ENCODE data around the gene LILRB2. TPM values are rescaled to one million over a fixed set of nuclear protein-coding genes. Genes with fewer than 3 reads are reported as not detected.

LILRB2 gene
- polyA plus RNA-seq, 1 experiment = not detected

- POLR2A ChIA-PET = no interaction called here
- CTCF ChIA-PET = interaction anchor here (1.7 kb wide), 1 partner anchor 149 kb away, joined by 4 read pairs; no protein-coding TSS in a partner anchor
- Histone ChIP-seq H3K36me3 (ENCODE audit: control insufficient read depth, insufficient read depth, low read length) (no peaks in the 10 kb centered on the region), H3K4me3 (ENCODE audit: low read depth, low read length) (no peak overlapping the region), H3K27me3 (ENCODE audit: control insufficient read depth, insufficient read depth, low read length) (peaks cover 2% of the 10 kb centered on the region; the same call in 1 of the 2 replicates)
- no peak for DNase-seq (ENCODE audit: low read depth)
- TF ChIP-seq, protein P1, sequence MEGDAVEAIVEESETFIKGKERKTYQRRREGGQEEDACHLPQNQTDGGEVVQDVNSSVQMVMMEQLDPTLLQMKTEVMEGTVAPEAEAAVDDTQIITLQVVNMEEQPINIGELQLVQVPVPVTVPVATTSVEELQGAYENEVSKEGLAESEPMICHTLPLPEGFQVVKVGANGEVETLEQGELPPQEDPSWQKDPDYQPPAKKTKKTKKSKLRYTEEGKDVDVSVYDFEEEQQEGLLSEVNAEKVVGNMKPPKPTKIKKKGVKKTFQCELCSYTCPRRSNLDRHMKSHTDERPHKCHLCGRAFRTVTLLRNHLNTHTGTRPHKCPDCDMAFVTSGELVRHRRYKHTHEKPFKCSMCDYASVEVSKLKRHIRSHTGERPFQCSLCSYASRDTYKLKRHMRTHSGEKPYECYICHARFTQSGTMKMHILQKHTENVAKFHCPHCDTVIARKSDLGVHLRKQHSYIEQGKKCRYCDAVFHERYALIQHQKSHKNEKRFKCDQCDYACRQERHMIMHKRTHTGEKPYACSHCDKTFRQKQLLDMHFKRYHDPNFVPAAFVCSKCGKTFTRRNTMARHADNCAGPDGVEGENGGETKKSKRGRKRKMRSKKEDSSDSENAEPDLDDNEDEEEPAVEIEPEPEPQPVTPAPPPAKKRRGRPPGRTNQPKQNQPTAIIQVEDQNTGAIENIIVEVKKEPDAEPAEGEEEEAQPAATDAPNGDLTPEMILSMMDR (IDR thresholded peaks at IDR 0.05; ENCODE audit: insufficient read depth, low read depth, low read length) = no peak
These were observed 36.4 kb upstream of the LILRB2 start for GRCh38 chr19:54317108-54317964.

DNA sequence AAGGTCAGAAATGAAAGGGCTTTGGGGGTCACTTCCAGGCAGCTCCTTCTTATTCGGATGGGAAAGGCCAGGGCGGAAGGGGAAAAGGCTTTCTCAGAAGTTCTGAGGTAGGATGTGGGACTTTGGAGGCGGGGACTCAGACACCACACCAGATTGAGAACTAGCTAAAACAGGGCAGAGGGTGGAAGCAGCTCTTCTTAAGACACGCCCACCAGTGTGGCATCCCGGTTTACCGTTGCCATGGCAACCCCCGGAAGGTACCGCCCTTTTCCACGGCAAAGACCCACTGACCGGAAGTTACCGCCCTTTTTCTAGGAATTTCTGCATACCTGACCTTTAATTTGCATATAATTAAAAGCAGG is 35.8 kb upstream of the LILRB2 start:
- TF ChIP-seq, protein P1 (IDR thresholded peaks at IDR 0.05; ENCODE audit: insufficient read depth, low read depth, low read length) = no peak
- peaks cover 2% of the 10 kb centered on the region; the same call in 1 of the 2 replicates for H3K27me3 ChIP-seq (ENCODE audit: control insufficient read depth, insufficient read depth, low read length)
- ChIA-PET POLR2A (no interaction called here), CTCF (interaction anchor here (1.7 kb wide), 1 partner anchor 148 kb away, joined by 4 read pairs; no protein-coding TSS in a partner anchor)
- no peak for DNase-seq (ENCODE audit: low read depth)
- H3K4me3 ChIP-seq (ENCODE audit: low read depth, low read length) = no peak overlapping the region
- H3K36me3 ChIP-seq (ENCODE audit: control insufficient read depth, insufficient read depth, low read length) = no peaks in the 10 kb centered on the region

DNA sequence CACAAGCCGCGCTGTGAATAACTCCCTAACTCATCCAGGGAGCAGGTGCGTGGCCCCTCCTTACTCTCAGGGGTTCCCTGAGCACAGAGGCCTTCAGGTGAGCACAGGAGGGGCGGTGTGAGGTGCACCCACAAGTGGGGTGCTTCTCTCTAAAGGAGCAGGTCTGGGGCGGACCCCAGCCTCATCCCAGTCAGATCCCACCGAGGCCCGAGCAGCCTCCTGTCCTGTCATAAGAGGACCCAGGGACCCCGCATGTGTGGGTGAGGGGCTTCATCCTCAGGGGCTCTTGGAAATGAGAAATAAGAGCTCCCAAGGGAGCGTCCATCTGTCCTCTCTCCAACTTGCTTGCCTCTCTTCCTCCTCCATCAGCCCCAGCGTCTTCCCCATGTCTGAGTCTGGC is 35.0 kb upstream of the LILRB2 start:
- H3K36me3 ChIP-seq (ENCODE audit: control insufficient read depth, insufficient read depth, low read length) = no peaks in the 10 kb centered on the region
- ChIA-PET CTCF (no interaction called here), POLR2A (no interaction called here)
- TF ChIP-seq, protein P1 (IDR thresholded peaks at IDR 0.05; ENCODE audit: insufficient read depth, low read depth, low read length) = no peak
- H3K4me3 ChIP-seq (ENCODE audit: low read depth, low read length) = no peak overlapping the region
- DNase-seq (ENCODE audit: low read depth) = no peak
- H3K27me3 ChIP-seq (ENCODE audit: control insufficient read depth, insufficient read depth, low read length) = peaks cover 2% of the 10 kb centered on the region; the same call in 1 of the 2 replicates

DNA sequence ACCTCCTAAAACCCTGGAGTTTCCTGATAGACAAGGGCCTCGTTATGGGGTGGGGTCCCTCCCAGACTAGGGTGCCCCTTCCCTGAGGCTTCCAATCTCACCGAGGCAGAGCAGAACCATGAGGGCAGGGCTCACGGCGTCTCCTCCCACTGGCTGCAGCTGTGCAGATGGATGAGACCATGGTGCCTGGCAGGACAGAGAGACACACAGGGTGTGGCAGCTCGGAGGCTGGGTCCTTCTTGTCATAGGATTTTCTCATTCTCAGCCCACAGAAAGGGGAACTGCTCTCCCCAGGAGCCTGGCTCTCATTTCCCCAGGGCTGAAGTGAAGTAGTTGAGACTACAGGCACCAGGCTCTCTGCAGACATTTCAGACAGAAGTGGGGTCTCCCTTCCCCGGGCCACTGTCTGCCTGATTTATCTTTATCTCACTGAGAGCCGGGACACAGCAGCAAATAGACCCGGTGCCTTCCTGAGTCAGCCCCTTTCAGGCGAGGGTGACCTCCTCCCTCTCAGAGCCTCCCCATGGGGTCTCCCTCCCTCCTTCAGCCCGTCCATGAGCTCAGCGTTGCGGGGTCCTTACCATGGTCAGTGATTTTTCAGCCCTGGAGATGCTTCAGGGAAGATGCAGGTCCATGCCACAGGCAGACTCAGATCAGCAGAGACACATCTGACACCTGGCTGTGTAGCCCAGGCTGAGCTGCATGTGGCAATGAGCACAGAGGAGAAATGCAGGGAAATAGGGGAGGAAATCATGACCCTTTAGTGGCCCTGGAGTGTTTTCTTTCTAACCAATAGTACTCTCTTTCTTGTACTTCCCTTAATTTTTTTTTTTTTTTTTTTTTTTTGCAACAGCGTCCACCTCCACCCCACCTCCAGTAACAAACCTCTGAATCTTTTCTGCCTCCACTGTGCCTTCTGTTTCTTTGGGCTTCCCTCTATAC is 31.8 kb upstream of the LILRB2 start, which contains the start of gene LILRA5:
TSS of gene LILRA5 (minus strand) at position 731 of the 942 bp plus-strand sequence. CDS start at position 584, 147 bp downstream.
- CTCF ChIA-PET = no interaction called here
- TF ChIP-seq, protein P1 (IDR thresholded peaks at IDR 0.05; ENCODE audit: insufficient read depth, low read depth, low read length) = no peak
- Histone ChIP-seq H3K4me3 (ENCODE audit: low read depth, low read length) (no peak within 1 kb of the TSS), H3K27me3 (ENCODE audit: control insufficient read depth, insufficient read depth, low read length) (no peaks in the 10 kb centered on the region), H3K36me3 (ENCODE audit: control insufficient read depth, insufficient read depth, low read length) (no peaks in the 10 kb centered on the region)
- POLR2A ChIA-PET = no interaction called here
- DNase-seq (ENCODE audit: low read depth) = no peak

DNA sequence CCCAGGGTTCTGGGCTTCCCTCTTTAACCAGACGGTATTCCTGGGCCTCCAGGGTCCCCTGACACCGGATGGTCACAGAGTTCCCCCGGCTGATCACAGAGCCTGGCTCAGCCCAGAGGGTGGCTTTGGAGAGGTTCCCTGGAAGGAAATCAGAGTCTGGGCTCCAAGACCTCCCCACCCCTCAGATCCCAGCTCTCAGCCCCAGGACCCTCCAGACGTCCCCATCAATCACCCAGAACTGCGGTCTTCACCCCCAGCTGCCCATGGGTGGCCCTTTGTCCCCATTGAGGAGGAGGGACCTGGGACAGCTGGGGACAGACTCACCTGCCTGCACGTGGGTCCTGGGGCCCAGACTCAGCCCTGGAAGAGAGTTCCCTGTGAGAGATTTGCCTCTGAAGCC is 31.1 kb upstream of the LILRB2 start:
- no peak overlapping the region for H3K4me3 ChIP-seq (ENCODE audit: low read depth, low read length)
- H3K27me3 ChIP-seq (ENCODE audit: control insufficient read depth, insufficient read depth, low read length) = no peaks in the 10 kb centered on the region
- TF ChIP-seq, protein P1 (IDR thresholded peaks at IDR 0.05; ENCODE audit: insufficient read depth, low read depth, low read length) = no peak
- ChIA-PET CTCF (interaction anchor here (2.2 kb wide), 1 partner anchor 14 kb away, joined by 6 read pairs; no protein-coding TSS in a partner anchor), POLR2A (no interaction called here)
- H3K36me3 ChIP-seq (ENCODE audit: control insufficient read depth, insufficient read depth, low read length) = no peaks in the 10 kb centered on the region
- no peak for DNase-seq (ENCODE audit: low read depth)
